K562 (cell line): ENCODE data around the gene SLC39A6.

Experiments used
- ARNT ChIP-seq, 2 experiments: fragments of 450-650 bp; IDR thresholded peaks; 2 replicates each; pipeline ENCODE4 v1.6.1; 2016; ENCODE audit warnings: mild to moderate bottlenecking in 1 of 2
- CTCF ChIP-seq, 3 experiments: IDR thresholded peaks in 2 of 3; conservative IDR thresholded peaks in 1 of 3; 2 replicates each; pipeline ENCODE4 v1.5.1; 2011 to 2012; ENCODE audit warnings: low read length in 3 of 3, mild to moderate bottlenecking in 3 of 3, control low read depth in 2 of 3, improper control_type of control experiment in 1 of 3, inconsistent platforms in 1 of 3, low read depth in 1 of 3, mixed read lengths in 1 of 3, moderate library complexity in 1 of 3; ENCODE audit not compliant: insufficient read depth in 2 of 3
- FOXA1 ChIP-seq: fragments of 450-650 bp; IDR thresholded peaks from 2 replicates; pipeline ENCODE4 v1.6.1; 2016; ENCODE audit warnings: mild to moderate bottlenecking, borderline replicate concordance
- ZNF384 ChIP-seq: IDR thresholded peaks from 2 replicates; pipeline ENCODE4 v1.6.1; 2012; ENCODE audit warnings: low read depth, low read length, improper control_type of control experiment
- ZNF586 ChIP-seq: fragments of 450-650 bp; formaldehyde crosslinking; conservative IDR thresholded peaks from 2 replicates; pipeline ENCODE4 v1.4.0; 2020; ENCODE audit warnings: mild to moderate bottlenecking, moderate library complexity

GRCh38 chr18:36078751-36079529, 50.2 kb downstream of the SLC39A6 start:
- TF ChIP-seq FOXA1 (no peak), CTCF (IDR thresholded peaks at IDR 0.05 in 2 of 3, conservative IDR thresholded peaks at IDR 0.05 in 1 of 3; ENCODE audit: insufficient read depth in 2 of 3, low read depth in 1 of 3, low read length in 3 of 3) (no peak), ZNF586 (no peak), ZNF384 (no peak), ARNT (IDR thresholded peaks at IDR 0.05) (no peak)
